A172 (cell line): ENCODE measurements around the gene CNTN4. TPM values are rescaled to one million over a fixed set of nuclear protein-coding genes. Genes with fewer than 3 reads are reported as not detected.

ENCODE experiments used
- DNase-seq: peaks from one replicate; pipeline ENCODE4 v3.0.0-alpha.2; 2015; ENCODE audit warnings: low spot score
- total RNA-seq: library from RNA; depleted of rRNA; stranded (reverse); fragments of >200 nt; shearing (Covaris generic); gene quantifications from 2 replicates; pipeline ENCODE4 v1.2.3, GENCODE V29; 2014

The CNTN4 gene
- total RNA-seq, 1 experiment from 2014 or later, result not detected

DNA sequence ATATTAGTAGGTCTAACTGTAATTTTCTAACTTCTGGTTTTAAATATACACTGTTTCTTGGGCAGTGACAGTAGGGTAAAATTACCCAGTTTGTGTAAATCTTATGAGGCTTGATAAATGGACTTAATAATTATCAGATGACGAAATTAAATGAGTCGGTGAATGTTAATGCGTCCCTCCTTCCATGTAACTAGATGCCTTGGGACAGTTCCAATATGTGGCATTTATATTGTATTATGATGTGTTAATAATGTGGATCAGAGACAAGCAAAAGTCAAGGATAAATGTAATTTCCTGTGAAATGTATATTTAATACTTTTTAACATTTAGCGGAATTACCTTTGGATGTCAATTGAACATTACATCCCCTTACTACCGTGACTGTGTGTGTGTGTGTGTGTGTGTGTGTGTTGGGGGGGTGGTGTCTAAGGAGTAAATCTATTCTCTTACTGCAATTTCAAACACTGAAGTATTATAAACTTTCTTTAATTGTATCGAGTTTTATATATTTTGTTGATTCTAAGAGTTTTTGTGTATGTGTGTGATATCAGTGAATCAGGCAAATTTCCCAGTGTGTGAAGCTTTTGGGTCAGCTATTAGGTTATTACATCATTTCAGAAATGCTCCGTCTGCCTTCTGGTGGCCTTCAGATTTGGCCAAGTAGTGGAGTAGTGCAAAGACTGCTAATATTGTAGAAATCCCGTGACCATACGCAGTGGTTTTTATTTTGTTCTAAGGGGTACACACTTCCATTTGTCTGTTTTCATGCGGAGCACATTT is 50.1 kb downstream of the CNTN4 start:
- DNase-seq, result no peak

DNA sequence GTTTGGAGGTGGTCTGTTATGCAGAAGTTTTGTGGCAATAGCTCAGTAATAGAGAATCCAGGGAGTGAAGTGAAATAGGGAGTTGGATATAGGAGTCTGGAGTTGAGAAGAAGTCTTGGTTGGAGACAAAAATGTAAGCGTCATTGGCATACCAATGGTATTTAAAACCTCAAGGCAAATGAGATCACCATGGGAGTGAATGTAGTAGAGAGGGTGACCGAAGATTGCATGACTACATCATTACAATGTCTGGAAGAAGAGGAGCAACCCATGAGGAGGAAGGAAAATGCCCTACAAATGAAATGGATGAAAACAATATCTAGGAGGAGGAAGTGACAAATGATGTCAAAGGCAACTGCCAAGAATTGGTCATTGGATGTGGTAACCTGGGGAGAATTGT is 54.4 kb downstream of the CNTN4 start:
- no peak for DNase-seq

DNA sequence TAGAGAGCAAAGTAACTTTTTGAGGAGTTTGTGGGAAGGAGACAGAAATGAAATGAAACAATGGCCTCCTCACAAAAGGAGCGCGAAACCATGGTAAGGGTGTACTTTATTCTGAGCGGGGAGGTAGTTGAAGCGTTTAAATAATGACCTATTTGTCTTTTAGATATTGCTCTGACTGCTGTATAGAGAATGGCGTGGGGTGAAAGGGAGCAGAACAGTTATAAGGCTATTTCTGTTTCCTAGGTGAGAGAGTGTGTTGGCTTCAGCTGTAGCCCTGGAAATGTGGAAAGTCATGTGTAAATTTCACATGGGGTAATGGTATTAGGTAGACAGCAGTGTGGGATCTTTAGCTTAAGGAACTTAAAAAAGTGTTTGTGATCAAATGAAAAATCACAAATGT is 54.9 kb downstream of the CNTN4 start:
- DNase-seq, result no peak

DNA sequence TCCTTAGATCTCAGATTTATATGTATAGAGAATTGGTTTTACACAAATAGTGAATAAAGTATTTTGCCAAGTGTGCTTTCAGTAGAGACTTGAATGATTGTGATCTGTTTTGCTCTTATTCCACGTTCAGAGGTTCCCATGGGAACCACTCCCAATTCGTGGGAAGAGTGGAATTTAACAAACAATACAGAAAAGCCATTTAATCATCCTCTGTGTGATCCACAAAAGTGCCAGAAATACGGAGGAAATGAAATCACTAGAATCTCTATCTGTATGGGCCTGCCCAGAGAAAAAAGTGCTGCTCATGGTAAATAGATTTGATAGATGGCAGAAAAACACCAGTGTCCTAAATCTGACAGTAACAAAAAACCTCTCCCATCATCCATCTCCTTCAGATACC is 56.0 kb downstream of the CNTN4 start:
- DNase-seq, result no peak

DNA sequence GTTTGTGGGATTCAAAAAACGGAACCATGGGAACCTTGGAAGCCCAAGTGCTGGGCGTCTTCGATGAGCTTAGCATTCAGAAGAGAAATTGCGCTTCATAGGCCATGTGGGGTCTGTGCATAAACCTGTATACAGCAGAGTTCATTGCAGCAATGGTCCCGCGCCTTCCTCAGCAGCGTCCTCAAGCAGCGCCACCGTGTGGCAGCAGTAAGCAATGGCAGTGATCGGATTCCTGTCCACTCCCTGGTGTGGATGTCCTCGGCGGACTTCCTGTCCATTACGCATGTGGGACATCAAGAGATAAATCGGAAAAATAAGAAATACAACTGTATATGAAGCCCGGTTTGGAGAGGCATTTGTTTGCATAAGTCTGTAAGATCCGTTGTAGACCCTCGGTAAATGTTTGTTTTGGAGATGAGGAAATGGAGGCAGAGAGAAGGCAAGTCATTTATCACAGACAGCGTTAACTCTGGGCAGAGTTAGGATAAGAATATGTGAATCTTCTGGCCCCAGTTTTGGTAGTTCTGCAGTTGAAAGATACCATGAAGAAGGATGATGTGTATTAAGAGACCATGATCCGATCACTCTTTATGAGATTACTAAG is 57.7 kb downstream of the CNTN4 start:
- DNase-seq, result no peak

DNA sequence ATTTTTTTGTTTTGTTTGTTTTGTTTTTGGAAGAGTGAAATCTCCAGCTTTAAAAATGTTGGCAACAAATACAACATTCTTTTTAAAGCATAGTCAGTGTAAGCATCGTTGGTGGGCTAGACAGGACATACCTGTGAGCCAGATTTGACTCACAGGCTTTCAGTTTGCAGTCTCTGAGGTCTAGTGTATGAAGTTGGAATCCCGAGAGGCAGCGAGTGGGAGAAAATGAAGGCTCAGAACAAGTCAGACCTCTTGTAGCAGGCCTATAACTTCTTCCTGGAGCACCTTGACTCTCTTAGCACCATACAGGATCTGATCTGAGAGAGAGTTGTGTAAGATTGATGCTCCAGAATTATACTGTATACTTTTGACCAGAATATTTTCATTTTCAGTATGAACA is 60.2 kb downstream of the CNTN4 start:
- DNase-seq, result no peak

DNA sequence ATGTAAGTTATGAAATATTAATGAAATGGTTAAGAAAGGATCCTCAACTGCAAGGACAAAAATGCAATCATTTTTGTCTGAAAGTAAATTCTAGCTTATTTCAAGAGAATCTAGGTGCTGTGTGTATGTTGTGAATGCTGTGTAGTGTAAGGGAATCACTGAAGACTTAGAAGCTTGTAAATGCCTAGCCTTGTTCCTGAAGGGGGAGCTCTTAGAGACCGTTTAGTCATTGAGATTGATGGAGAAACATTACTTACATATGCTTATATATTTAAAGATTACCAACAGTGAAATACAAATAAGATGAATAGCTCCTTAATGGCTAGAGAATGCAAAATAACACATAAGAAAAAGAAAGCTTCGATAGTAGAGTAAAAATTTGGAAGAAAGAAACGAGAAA is 67.9 kb downstream of the CNTN4 start:
- DNase-seq, result no peak

DNA sequence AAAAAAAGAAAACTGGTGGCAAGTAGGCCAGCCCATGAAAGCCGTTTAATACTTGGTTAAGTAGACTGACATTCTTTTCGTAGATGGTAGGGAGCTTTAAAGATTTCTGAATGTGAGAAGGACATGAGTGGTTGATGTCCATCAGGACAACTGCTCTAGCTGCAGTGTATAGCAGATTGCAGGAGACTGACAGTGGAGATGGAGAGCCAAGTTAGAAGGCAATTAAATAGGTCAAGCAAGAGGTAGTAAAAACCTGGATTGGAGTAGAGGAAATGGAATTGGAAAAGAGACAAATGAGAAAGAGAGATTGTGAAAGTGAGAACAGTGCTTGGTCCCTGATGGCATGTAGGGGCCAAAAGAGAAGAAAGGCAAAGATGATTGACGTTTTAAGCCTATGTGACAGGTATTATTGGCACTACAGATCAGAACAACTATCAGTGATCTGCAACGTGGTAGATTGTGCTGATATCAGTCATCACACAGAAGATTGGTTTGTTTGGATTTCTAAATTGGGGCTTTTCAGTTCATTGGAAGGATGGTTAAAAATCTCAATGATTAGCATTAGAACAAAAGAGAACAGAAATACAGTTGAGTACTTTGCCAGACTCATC is 74.0 kb downstream of the CNTN4 start:
- DNase-seq, result no peak

DNA sequence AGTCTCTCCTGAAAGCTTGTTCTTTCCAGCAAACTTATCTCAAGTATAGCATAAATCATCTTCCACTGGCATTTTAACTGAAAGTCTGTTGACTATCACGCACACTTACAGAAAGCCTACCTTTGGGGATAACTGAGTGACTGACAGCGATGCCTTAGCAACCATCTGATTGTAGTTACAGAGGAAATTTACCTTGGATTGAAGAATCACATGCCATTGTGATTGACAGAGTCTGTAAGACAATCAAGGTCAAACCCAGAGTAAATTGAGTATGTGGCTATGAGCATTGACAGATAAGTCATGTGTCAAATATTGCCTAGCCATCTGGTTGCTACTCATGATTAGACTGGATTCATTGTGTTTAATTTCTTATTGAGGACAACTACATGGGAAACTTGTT is 82.0 kb downstream of the CNTN4 start:
- no peak for DNase-seq

DNA sequence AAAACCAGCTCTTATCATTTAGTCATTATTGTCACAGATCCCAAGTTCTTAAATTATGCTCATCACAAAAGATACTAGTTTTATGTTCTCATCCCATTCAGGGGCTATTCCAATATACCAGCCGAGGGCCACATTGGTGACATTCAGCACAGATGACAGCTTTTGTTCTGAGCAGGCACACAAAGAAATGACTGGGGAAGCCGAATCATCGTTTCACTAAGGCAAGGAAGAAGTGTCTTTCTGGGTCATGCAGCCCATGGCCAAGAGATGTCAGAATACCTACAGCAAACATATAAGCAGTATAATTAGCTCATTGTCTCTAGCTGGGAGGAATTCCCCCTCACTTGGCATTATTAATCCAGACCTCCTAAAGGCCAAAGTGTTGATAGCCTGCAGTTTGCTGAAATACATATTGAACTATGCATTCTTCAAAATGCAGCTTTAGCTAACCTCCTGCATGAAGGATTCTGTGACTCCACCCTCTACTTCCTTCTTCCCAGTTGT is 100.2 kb downstream of the CNTN4 start:
- DNase-seq, result no peak

DNA sequence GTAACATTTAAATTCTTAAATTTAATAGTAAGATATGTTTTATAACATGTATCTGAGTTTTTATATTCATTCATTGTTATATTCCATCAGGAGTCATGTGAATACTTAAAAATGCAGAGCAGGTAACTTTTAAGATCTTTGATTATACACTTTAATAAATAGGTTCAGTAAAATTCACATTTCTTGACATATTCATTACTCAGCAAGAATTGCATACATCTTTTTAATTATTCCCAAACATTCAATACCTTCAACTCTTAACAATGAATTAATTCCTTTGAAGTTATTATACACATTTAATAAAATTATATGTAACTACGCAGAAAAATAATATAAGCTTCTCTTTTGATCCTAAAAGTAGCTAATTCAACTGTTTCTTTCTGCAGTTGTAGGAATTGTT is 105.4 kb downstream of the CNTN4 start:
- DNase-seq, result no peak

DNA sequence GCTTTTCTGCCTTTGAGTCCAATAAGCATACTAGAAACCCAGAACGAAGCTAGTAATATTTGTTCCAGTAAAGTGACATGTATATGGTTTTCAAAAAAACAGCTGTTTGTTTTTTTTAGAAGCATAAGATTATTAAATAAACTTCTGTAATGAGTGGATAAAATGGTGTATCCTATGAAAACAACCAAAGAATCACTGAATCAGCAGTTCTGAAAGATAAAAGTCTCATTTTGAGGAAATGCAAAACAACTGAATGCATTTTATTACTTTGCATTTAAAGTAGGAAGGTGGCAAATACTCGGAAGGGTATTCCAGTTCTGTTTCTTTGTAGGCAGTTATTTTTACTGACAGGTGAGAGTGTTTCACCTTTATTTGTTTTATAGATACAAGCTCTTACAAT is 107.0 kb downstream of the CNTN4 start:
- DNase-seq, result no peak

DNA sequence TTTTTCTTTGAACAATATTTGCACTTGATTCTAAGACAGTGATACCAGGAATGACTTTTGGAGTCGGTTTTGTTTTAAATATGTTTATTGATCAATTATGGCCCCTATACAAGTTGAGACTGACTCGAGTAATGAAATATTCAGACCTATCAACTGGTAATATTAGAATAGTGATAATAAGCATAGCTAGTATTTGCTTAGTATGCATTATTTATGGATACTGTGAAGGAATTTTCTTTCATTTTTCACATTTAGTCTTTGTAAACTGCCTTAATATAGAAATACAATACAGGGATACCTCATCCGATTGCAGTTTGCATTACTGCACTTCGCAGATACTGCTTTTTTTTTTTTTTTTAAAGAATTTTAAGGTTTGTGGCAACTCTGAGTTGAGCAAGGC is 107.9 kb downstream of the CNTN4 start:
- DNase-seq, result no peak

DNA sequence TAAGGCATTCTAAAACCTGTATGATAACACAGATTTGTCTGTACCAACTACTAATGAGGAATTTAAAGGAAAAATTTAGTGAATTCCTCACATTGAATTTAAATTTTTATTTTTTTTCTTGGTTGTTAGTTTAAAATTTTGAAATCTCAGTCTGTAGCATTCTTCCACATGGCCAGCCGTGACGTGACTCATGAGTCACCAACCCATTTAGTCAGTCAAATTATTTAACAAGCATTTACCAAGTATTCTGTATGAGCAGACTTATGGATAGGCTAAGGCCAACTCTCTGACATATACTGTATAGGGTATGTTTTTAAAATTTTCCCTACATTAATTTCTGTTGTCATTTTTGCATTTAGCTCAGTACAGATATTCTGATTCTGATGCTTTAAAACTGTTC is 112.9 kb downstream of the CNTN4 start:
- no peak for DNase-seq

DNA sequence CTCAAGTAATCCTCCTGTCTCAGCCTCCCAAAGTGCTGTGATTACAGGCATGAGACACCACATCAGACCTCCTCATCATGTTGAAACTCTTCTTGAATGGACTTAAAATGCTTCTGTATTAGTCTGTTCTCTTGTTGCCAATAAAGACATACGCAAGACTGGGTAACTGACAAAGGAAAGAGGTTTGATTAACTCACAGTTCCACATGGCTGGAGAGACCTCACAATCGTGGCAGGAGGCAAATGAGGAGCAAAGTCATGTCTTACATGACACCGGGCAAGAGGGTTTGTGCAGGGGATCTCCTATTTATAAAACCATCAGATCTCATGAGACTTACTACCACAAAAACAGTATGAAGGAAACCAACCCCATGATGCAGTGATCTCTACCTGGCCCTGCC is 113.5 kb downstream of the CNTN4 start:
- DNase-seq, result no peak

DNA sequence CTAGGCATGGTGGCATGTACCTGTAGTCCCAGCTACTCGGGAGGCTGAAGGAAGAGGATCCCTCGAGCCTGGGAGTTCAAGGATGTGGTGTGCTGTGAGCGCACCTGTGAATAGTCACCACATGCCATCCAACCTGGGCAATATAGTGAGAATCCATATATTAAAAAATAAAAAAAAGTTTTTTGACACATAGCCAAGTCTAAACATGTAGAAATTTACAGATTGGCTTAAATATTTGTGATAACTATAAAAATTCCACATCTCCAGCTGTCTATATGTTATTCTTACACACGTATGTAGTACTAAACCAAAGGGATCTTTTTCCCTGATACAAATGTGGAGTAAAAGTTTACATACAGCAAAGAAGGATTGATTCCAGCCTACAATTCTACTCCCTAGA is 119.7 kb downstream of the CNTN4 start:
- DNase-seq, result no peak

DNA sequence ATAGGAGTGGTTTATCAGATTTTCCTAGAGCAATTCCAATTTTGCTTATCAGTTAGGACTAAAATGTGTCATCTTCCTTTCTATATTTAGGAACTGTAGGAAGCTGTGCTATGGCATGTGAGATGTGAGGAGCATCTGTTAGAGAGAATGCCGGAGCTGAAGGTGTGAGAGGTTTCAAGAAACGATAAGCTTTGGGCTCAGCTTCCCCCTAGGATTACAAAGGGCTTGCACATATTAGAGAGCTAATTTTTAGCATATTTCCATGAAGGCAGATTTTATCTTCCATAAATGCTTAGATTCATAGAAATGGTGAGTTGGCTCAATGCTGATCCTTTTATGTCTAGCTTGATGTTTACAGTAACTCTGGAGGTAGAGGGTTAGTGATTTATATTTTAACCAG is 120.2 kb downstream of the CNTN4 start:
- DNase-seq, result no peak

DNA sequence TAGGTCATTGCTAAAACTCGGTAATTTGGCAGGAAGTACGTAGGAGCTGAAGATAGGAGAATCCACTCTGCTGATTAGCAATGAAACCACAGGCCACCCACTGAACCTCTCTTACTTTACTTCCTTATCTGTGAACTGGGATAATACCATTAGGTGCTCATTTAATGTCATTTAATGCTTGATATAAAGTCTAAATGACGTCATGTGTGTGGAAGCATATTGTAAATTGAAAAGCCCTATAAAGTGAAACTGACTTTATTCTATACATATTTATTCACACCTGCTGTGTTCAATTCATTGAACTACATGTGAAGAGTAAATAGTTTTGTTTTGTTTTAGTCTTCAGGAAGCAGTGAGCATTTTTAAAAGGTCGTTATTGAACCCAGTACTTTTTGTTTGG is 137.5 kb downstream of the CNTN4 start:
- DNase-seq, result no peak

DNA sequence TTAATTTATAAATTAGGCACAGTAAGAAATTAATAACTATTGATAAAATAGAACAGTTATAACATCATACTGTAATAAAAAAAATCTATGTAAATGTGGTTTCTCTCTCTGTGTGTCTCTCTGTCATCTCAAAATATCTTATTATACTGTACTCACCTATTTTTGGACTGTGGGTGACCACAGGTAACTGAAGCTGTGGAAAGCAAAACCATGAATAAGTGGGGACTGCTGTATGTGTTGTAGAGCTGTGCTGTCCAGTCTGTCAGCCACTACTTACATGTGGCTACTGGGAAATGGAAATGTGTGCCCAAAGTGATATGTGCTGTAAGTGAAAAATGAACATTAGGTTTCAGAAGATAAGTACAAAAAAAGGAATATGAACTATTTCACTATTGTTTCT is 145.5 kb downstream of the CNTN4 start:
- DNase-seq, result no peak

DNA sequence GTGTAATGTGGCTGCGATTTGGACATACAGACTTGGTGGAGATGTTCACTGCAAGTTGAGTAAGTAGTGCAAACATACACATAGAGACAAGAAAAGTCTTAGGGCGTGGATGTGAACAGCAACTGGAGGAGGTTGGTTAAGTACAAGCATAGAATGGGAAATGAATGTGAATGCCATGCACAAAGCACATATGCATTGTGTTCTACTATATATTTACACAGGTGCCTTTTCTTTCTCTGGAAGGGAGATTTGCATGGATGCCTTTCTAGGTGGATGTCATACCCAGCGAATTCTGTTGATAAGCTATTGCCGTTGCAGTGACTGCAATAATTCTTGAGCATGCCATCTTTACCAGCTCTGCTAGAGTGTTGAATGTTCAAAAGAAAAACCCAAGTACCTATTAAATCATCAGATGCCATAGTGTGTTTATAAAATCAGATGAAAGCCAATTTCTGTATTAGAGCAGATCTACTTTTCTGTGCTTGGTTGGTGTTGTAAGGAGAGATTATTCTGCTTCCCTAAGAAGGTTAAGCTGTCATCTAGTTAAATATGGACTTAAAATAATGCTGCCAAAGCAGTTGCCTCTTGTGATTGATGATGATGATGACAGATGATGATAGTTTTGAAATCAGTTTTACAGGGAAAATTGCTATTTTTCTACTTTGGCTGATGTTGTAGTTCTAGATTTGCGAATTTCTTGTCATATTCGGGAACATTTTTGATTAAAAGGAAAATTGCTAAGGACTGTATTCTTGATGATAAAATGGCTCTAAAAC is 148.4 kb downstream of the CNTN4 start:
- no peak for DNase-seq

DNA sequence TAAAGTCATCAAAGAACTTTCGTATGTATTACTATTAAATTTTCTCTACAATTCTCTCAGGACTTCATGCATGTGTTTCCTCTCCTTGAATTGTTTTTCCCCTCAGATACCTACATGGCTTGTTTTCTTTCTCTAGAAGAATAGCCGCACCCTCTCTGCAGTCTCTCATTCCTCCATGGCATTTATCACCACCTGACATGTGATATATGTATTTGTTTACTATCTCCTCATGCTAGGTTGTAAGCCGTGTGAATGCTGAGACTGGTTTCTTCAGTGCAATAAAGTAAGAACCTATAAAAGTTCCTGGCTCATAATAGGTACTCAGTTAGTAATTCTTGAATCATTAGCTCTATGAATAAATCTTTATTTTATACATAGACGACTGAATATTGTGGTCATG is 149.2 kb downstream of the CNTN4 start:
- no peak for DNase-seq

DNA sequence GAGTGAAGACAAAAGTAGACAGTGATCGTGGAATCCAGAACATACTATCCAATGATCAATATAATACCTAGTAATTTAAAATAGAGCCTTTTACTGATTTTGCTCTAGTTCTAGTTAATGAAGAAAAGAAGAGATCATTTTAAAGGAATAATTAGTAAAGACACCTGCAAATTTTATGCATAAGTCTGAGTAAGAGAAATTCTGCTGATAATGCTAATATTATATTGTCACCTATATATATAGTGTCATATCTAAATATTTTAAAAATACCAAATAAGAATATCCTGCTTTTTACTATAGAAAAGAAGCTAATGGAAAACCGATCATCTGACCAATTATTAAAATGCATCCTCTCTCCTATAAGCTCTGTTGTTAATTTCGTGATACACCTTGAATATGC is 152.1 kb downstream of the CNTN4 start:
- DNase-seq, result no peak
